Smooth muscle cell (in vitro differentiated cells): ENCODE data around the gene VWA3B. TPM values are rescaled to one million over a fixed set of nuclear protein-coding genes. Genes with fewer than 3 reads are reported as not detected.

Source experiments
- DNase-seq: peaks from one replicate; lab custom pipeline; 2025; ENCODE audit not compliant: unreplicated experiment; lab: John Stamatoyannopoulos, UW
- H2AFZ ChIP-seq: fragments of 200-600 bp; sonication (generic); 2 replicates; pipeline ENCODE4 v1.6.0; 2016; ENCODE audit warnings: antibody characterized with exemption, low read depth, mild to moderate bottlenecking
- H3F3A ChIP-seq: fragments of 200-600 bp; sonication (generic); 2 replicates; pipeline ENCODE4 v1.6.0; 2017; ENCODE audit warnings: antibody characterized with exemption, low read depth
- H3K27ac ChIP-seq: fragments of 200-600 bp; sonication (generic); 2 replicates; pipeline ENCODE4 v1.5.1; 2016; ENCODE audit warnings: low read depth, mild to moderate bottlenecking
- H3K27me3 ChIP-seq: fragments of 200-600 bp; sonication (generic); 2 replicates; pipeline ENCODE4 v1.6.1; 2016; ENCODE audit warnings: low read depth, mild to moderate bottlenecking
- H3K36me3 ChIP-seq: fragments of 200-600 bp; sonication (generic); 2 replicates; pipeline ENCODE4 v1.5.1; 2016; ENCODE audit warnings: low read depth
- H3K4me1 ChIP-seq: fragments of 200-600 bp; sonication (generic); 2 replicates; pipeline ENCODE4 v1.5.1; 2016; ENCODE audit warnings: low read depth
- H3K4me2 ChIP-seq: fragments of 200-600 bp; sonication (generic); 2 replicates; pipeline ENCODE4 v1.6.0; 2016; ENCODE audit warnings: mild to moderate bottlenecking
- H3K4me3 ChIP-seq: fragments of 200-600 bp; sonication (generic); 2 replicates; pipeline ENCODE4 v1.5.1; 2016; ENCODE audit warnings: mild to moderate bottlenecking
- H3K79me2 ChIP-seq: fragments of 200-600 bp; sonication (generic); 2 replicates; pipeline ENCODE4 v1.6.0; 2016; ENCODE audit warnings: low read depth, mild to moderate bottlenecking
- H3K9ac ChIP-seq: fragments of 200-600 bp; sonication (generic); 2 replicates; pipeline ENCODE4 v1.6.0; 2016; ENCODE audit warnings: low read depth
- H3K9me3 ChIP-seq: fragments of 200-600 bp; sonication (generic); replicated peaks from 2 replicates; pipeline ENCODE4 v1.5.1; 2016; ENCODE audit warnings: low read depth
- H4K20me1 ChIP-seq: fragments of 200-600 bp; sonication (generic); 2 replicates; pipeline ENCODE4 v1.6.0; 2016; ENCODE audit warnings: low read depth
- whole genome bisulfite sequencing: methylation state at CpG from one replicate; pipeline ENCODE4 v1.1.7; 2016; ENCODE audit warnings: low lambda C conversion rate; 5-methylcytosine and 5-hydroxymethylcytosine counted together
- polyA plus RNA-seq: library from polyadenylated mRNA; unstranded; fragments of >200 nt; fragmentation: Nextera tagmentation; extraction: Ambion mirVana; gene quantifications from 2 replicates; pipeline ENCODE4 v1.2.1, GENCODE V29; 2016
- total RNA-seq: library from RNA; depleted of rRNA; stranded (reverse); fragments of >200 nt; gene quantifications from 2 replicates; pipeline ENCODE4 v1.2.3, GENCODE V29; 2014
- TF ChIP-seq, protein P1 (sequence below): fragments of 200-600 bp; sonication (generic); IDR thresholded peaks from 2 replicates; pipeline ENCODE4 v1.5.1; 2017; ENCODE audit warnings: borderline replicate concordance, mild to moderate bottlenecking, antibody characterized with exemption; ENCODE audit not compliant: insufficient read depth, poor library complexity, severe bottlenecking

VWA3B gene
- total and polyA plus RNA-seq, 2 experiments from 2014 or later = not detected

GRCh38 chr2:98164256-98164655 lies 77.3 kb downstream of the VWA3B start:
- Histone ChIP-seq H3F3A (no peaks in the 10 kb centered on the region), H2AFZ (no peak overlapping the region), H3K27me3 (no peaks in the 10 kb centered on the region), H3K9me3 (no peaks in the 10 kb centered on the region), H3K36me3 (no peaks in the 10 kb centered on the region), H3K4me3 (no peak overlapping the region), H3K79me2 (no peaks in the 10 kb centered on the region), H3K4me2 (no peak overlapping the region), H3K27ac (no peak overlapping the region), H3K4me1 (no peaks in the 10 kb centered on the region), H4K20me1 (no peaks in the 10 kb centered on the region), H3K9ac (no peak overlapping the region)
- TF ChIP-seq, protein P1, sequence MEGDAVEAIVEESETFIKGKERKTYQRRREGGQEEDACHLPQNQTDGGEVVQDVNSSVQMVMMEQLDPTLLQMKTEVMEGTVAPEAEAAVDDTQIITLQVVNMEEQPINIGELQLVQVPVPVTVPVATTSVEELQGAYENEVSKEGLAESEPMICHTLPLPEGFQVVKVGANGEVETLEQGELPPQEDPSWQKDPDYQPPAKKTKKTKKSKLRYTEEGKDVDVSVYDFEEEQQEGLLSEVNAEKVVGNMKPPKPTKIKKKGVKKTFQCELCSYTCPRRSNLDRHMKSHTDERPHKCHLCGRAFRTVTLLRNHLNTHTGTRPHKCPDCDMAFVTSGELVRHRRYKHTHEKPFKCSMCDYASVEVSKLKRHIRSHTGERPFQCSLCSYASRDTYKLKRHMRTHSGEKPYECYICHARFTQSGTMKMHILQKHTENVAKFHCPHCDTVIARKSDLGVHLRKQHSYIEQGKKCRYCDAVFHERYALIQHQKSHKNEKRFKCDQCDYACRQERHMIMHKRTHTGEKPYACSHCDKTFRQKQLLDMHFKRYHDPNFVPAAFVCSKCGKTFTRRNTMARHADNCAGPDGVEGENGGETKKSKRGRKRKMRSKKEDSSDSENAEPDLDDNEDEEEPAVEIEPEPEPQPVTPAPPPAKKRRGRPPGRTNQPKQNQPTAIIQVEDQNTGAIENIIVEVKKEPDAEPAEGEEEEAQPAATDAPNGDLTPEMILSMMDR = no peak
- no peak for DNase-seq
- WGBS = 87% methylated on average over 2 of the region's 2 CpGs

DNA sequence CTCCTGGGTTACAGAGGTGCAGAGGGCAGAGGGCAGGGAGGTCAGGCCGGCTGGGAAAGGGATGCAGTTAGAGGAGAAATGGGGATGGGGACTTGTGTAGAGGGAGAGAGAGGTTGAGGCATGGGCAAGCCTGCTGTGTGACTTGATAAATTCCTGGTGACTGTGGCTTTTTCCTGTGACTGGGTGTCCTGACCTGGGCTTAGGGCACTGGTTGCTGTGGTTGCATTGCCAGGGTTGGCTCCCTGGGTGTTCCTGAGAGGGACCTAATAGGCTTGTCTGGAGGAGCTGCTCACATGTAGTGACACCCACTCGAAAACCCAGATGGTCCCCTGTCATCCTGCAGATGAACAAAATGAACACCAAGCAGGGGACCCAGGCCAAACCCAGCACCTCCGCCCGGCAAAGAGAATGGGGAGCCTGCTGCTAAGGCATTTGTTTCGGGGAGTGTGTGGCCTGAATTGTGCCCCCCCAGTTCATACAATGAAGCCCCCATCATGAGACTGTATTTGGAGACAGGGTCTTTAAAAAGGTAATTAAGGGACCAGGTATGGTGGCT lies 78.6 kb downstream of the VWA3B start:
- TF ChIP-seq, protein P1 = no peak
- Histone ChIP-seq H3K27me3 (no peaks in the 10 kb centered on the region), H3K9ac (no peak overlapping the region), H3K4me3 (no peak overlapping the region), H3K9me3 (no peaks in the 10 kb centered on the region), H3K36me3 (no peaks in the 10 kb centered on the region), H3K4me1 (no peaks in the 10 kb centered on the region), H3K27ac (no peak overlapping the region), H3F3A (no peaks in the 10 kb centered on the region), H3K4me2 (no peak overlapping the region), H4K20me1 (no peaks in the 10 kb centered on the region), H2AFZ (no peak overlapping the region), H3K79me2 (no peaks in the 10 kb centered on the region)
- DNase-seq = no peak
- WGBS = 89% methylated on average over 5 of the region's 5 CpGs

- DNase-seq = no peak
- H3F3A ChIP-seq = no peaks in the 10 kb centered on the region
- TF ChIP-seq, protein P1 = no peak
- H3K4me2 ChIP-seq = no peak overlapping the region
- H3K4me1 ChIP-seq = no peaks in the 10 kb centered on the region
- no peak overlapping the region for H3K4me3 ChIP-seq
- 95% methylated on average over 2 of the region's 2 CpGs for WGBS
- no peak overlapping the region for H2AFZ ChIP-seq
- no peak overlapping the region for H3K27ac ChIP-seq
- H3K9ac ChIP-seq = no peak overlapping the region
- no peaks in the 10 kb centered on the region for H3K9me3 ChIP-seq
- no peaks in the 10 kb centered on the region for H3K36me3 ChIP-seq
- H3K27me3 ChIP-seq = no peaks in the 10 kb centered on the region
- H3K79me2 ChIP-seq = no peaks in the 10 kb centered on the region
- H4K20me1 ChIP-seq = no peaks in the 10 kb centered on the region
Observed at GRCh38 chr2:98167916-98168315, 80.9 kb downstream of the VWA3B start.

DNA sequence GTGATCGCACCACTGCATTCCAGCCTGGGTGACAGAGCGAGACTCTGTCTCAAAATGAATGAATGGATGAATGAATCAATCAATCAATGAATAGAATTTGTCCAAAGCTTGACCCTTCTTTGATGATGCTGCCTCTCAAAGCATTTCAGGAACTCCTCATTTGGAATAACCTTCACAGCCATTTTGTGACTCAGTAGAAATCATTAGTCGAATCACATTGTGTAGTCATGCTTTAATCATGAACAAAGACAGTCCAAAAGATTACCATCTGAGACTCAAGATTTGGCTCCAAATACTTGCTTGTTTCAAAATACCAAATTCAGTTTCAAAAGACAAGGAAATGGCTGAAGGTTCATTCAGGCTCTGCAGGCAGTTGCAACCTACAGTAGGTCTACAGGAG lies 83.1 kb downstream of the VWA3B start:
- H4K20me1 ChIP-seq = no peaks in the 10 kb centered on the region
- no peak overlapping the region for H3K9ac ChIP-seq
- H3K9me3 ChIP-seq = no peaks in the 10 kb centered on the region
- H3K36me3 ChIP-seq = no peaks in the 10 kb centered on the region
- H2AFZ ChIP-seq = no peak overlapping the region
- WGBS = 93% methylated on average over 3 of the region's 3 CpGs
- no peak for DNase-seq
- peaks cover 8% of the 10 kb centered on the region for H3K27me3 ChIP-seq
- H3K4me2 ChIP-seq = no peak overlapping the region
- H3K4me1 ChIP-seq = no peaks in the 10 kb centered on the region
- H3K4me3 ChIP-seq = no peak overlapping the region
- no peaks in the 10 kb centered on the region for H3F3A ChIP-seq
- no peaks in the 10 kb centered on the region for H3K79me2 ChIP-seq
- TF ChIP-seq, protein P1 = no peak
- no peak overlapping the region for H3K27ac ChIP-seq
